GM19328 (cell line): Measurements from ENCODE around the gene AKAP1.

ENCODE experiments used
- ATAC-seq: cut with Tn5 transposase; IDR thresholded peaks from one replicate; pipeline ENCODE4 v1.9.1; 2021; ENCODE audit warnings: mild to moderate bottlenecking, moderate library complexity; ENCODE audit not compliant: unreplicated experiment

The AKAP1 gene

DNA sequence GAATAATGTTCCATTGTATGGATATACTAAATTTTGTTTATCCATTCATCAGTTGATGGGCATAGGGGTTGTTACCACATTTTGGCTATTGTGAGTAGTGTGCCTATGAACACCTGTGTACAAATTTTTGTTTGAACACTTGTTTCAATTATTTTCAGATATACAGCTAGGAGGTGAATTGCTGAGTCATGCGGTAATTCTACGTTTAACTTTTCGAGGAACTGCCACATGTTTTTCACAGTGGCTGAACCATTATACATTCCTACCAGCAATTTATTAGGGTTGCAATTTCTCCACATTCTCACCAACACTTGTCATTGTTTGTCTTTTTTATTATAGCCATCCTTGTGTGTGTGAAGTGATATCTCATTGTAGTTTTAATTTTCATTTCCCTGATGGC, 75.6 kb downstream of the AKAP1 start:
- ATAC-seq: no peak

- no peak for ATAC-seq
These were observed 79.8 kb downstream of the AKAP1 start for GRCh38 chr17:57164814-57165213.

DNA sequence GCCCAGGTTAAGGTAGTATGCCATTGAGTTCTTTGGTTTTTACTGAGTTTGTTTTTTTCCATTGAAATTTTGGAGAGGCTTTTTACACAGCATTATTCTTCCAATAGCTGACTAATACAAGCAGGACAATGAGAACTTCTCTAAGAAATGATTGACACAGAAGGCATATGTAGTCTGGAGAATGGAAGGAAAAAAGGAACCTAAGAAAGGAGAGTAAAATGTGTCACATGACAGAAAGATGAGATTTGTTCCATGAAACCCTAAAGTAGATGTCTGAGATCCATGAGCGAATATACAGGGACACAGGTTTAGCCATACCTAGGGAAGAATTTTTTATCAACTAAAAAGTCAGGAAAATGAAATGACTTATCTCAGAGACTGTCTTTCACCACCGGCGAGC, 80.7 kb downstream of the AKAP1 start:
- no peak for ATAC-seq

GRCh38 chr17:57166803-57167202, 81.8 kb downstream of the AKAP1 start:
- ATAC-seq: no peak

GRCh38 chr17:57168695-57169094, 83.6 kb downstream of the AKAP1 start:
- ATAC-seq: no peak

GRCh38 chr17:57170866-57171265, 85.8 kb downstream of the AKAP1 start:
- ATAC-seq: no peak
